Brain microvascular endothelial cell (primary cell): ENCODE measurements around the gene DPP10.

Experiments
- DNase-seq: peaks from one replicate; pipeline ENCODE4 v3.0.0-alpha.2; 2020
- H3K27ac ChIP-seq: fragments of 250-450 bp; sonication (Bioruptor Pico); 2 replicates; pipeline ENCODE4 v1.5.1; 2020; ENCODE audit warnings: mild to moderate bottlenecking, moderate library complexity
- H3K27me3 ChIP-seq: fragments of 250-450 bp; sonication (Bioruptor Pico); replicated peaks from 2 replicates; pipeline ENCODE4 v1.5.1; 2020; ENCODE audit warnings: mild to moderate bottlenecking
- H3K36me3 ChIP-seq: fragments of 250-450 bp; sonication (Bioruptor Pico); replicated peaks from 2 replicates; pipeline ENCODE4 v1.5.1; 2020; ENCODE audit warnings: mild to moderate bottlenecking
- H3K4me3 ChIP-seq: 2 replicates; pipeline ENCODE4 v1.5.1; 2011; ENCODE audit warnings: low read depth, mild to moderate bottlenecking, control low read depth, low read length, moderate library complexity
- in situ Hi-C: cut with HindIII; loops from 2 replicates; pipeline ENCODE4 v1.10.0; 2017; ENCODE audit warnings: low sequenced_read_pairs, low pct_ligation_motif_present
- TF ChIP-seq, protein P1 (sequence below): IDR thresholded peaks from 2 replicates; pipeline ENCODE4 v1.5.1; 2011; ENCODE audit warnings: low read depth, mild to moderate bottlenecking, moderate library complexity, low read length, control low read depth, inconsistent platforms; ENCODE audit errors: missing control alignments

The DPP10 gene

DNA sequence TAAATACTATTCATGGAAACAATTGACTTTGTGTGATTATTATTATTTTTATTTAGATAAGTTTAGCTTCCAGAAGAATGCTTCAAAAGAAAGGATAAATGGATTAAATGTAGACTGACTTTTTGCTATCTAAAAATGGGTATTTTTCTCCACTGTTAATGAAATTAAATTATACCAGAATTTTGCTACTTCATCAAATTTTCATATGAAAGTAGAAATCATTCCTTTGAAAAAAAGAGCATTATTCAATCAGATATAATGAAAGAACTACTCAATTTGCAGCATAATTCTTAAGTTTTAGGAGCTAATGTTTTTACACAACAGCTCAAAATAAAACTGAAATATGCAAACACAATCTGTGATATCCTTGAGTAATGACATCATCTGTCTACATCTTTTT, 1424.6 kb downstream of the DPP10 start:
- TF ChIP-seq, protein P1, sequence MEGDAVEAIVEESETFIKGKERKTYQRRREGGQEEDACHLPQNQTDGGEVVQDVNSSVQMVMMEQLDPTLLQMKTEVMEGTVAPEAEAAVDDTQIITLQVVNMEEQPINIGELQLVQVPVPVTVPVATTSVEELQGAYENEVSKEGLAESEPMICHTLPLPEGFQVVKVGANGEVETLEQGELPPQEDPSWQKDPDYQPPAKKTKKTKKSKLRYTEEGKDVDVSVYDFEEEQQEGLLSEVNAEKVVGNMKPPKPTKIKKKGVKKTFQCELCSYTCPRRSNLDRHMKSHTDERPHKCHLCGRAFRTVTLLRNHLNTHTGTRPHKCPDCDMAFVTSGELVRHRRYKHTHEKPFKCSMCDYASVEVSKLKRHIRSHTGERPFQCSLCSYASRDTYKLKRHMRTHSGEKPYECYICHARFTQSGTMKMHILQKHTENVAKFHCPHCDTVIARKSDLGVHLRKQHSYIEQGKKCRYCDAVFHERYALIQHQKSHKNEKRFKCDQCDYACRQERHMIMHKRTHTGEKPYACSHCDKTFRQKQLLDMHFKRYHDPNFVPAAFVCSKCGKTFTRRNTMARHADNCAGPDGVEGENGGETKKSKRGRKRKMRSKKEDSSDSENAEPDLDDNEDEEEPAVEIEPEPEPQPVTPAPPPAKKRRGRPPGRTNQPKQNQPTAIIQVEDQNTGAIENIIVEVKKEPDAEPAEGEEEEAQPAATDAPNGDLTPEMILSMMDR = no peak
- in situ Hi-C loops = no loop called here
- no peaks in the 10 kb centered on the region for H3K27me3 ChIP-seq
- no peak for DNase-seq
- H3K27ac ChIP-seq = no peak overlapping the region
- H3K36me3 ChIP-seq = no peaks in the 10 kb centered on the region
- H3K4me3 ChIP-seq = no peak overlapping the region

DNA sequence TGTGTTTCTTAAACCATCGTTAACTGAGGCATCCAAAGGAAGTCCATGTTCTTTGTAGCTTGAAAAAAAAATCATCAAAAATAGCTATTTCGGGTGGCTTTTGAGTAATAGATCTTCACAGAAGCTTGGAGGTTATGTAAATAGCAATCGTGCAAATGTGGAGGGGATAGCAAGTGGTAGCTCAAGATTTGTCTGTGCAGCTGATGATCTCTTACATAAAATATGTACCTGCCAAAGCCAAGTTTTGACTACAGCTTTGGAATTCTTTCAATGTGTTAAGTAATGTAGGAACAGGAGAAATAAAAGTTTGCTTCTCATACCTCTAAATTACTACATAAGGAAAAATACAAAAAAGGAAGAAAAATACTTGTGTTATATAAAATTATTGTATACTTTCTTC, 1432.0 kb downstream of the DPP10 start:
- no peak overlapping the region for H3K27ac ChIP-seq
- H3K36me3 ChIP-seq = no peaks in the 10 kb centered on the region
- TF ChIP-seq, protein P1 = no peak
- no peak overlapping the region for H3K4me3 ChIP-seq
- no peaks in the 10 kb centered on the region for H3K27me3 ChIP-seq
- in situ Hi-C loops = no loop called here
- DNase-seq = no peak

DNA sequence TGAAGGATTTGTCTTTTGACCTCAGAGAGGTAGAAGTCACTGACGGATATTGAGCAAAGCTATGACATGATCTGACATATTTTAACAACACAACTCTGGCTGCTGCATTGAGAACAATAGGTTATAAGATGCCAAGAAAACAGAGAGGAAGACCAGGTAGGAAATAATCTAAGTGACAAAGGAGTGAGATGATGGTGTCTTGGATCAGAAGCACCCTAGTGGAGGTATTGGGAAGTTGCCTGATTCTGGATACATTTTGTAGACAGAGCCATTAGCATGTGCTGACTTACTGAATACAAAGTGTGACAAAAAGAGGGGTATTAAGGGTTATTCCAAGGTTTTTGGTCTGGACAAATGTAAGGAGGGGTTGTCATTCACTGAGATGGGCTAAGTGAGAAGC, 1438.1 kb downstream of the DPP10 start:
- TF ChIP-seq, protein P1 = no peak
- Histone ChIP-seq H3K27me3 (no peaks in the 10 kb centered on the region), H3K4me3 (no peak overlapping the region), H3K27ac (no peak overlapping the region), H3K36me3 (no peaks in the 10 kb centered on the region)
- DNase-seq = no peak
- in situ Hi-C loops = no loop called here

DNA sequence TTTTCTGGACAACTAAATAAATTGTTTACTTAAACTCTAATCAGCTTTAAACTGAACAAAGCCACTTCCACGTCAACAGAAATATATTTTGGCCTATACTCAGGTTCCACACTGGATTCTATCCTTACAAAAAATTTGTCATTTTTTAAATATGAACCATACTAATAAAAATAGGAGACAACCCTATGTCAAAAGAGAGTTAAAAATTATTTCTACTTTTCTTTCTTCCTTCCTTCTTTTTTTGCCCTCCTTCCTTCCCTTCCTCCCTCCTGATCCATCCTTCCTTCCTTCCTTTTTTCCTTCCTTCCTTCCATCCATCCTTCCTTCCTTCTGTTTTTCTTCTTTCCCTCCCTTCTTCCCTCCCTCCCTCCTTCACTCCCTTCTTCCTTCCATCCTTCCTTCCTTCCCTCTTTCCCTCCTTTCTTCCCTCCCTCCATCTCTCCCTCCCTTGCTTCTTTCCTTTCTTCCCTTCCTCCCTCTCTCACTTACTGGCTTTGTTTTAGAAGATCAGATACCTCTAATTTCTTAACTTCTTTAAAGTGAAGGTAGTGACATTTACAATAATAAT, 1444.9 kb downstream of the DPP10 start:
- Histone ChIP-seq H3K27ac (no peak overlapping the region), H3K36me3 (no peaks in the 10 kb centered on the region), H3K4me3 (no peak overlapping the region), H3K27me3 (no peaks in the 10 kb centered on the region)
- no peak for DNase-seq
- in situ Hi-C loops = no loop called here
- TF ChIP-seq, protein P1 = no peak
